ENCODE measurements around the gene ZNF679.

DNA sequence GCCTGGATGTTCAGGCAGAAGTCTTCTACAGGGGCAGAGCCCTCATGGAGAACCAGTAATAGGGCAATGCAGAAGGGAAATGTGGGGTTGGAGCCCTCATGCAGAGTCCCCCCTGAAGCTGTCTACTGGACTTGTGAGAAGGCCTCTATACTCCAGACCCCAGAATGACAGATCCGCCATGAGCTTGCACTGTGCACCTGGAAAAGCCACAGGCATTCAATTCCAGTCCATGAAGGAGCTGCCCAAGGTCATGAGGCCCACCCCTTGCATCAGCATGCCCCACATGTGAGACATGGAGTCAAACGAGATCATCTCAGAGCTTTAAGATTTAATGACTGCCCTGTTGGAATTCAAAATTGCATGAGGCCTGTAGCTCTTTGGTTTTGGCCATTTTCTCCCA, 4.9 kb upstream of the ZNF679 start:
- TF ChIP-seq, protein P1, sequence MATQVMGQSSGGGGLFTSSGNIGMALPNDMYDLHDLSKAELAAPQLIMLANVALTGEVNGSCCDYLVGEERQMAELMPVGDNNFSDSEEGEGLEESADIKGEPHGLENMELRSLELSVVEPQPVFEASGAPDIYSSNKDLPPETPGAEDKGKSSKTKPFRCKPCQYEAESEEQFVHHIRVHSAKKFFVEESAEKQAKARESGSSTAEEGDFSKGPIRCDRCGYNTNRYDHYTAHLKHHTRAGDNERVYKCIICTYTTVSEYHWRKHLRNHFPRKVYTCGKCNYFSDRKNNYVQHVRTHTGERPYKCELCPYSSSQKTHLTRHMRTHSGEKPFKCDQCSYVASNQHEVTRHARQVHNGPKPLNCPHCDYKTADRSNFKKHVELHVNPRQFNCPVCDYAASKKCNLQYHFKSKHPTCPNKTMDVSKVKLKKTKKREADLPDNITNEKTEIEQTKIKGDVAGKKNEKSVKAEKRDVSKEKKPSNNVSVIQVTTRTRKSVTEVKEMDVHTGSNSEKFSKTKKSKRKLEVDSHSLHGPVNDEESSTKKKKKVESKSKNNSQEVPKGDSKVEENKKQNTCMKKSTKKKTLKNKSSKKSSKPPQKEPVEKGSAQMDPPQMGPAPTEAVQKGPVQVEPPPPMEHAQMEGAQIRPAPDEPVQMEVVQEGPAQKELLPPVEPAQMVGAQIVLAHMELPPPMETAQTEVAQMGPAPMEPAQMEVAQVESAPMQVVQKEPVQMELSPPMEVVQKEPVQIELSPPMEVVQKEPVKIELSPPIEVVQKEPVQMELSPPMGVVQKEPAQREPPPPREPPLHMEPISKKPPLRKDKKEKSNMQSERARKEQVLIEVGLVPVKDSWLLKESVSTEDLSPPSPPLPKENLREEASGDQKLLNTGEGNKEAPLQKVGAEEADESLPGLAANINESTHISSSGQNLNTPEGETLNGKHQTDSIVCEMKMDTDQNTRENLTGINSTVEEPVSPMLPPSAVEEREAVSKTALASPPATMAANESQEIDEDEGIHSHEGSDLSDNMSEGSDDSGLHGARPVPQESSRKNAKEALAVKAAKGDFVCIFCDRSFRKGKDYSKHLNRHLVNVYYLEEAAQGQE (IDR thresholded peaks at IDR 0.05; ENCODE audit: insufficient replicate concordance, low read depth): no peak
- TF ChIP-seq, protein P2, sequence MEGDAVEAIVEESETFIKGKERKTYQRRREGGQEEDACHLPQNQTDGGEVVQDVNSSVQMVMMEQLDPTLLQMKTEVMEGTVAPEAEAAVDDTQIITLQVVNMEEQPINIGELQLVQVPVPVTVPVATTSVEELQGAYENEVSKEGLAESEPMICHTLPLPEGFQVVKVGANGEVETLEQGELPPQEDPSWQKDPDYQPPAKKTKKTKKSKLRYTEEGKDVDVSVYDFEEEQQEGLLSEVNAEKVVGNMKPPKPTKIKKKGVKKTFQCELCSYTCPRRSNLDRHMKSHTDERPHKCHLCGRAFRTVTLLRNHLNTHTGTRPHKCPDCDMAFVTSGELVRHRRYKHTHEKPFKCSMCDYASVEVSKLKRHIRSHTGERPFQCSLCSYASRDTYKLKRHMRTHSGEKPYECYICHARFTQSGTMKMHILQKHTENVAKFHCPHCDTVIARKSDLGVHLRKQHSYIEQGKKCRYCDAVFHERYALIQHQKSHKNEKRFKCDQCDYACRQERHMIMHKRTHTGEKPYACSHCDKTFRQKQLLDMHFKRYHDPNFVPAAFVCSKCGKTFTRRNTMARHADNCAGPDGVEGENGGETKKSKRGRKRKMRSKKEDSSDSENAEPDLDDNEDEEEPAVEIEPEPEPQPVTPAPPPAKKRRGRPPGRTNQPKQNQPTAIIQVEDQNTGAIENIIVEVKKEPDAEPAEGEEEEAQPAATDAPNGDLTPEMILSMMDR (IDR thresholded peaks at IDR 0.05; ENCODE audit: insufficient read depth, low read length): no peak
- TF ChIP-seq GABPA (IDR thresholded peaks at IDR 0.05; ENCODE audit: low read depth): no peak
- TF ChIP-seq POLR2AphosphoS5 (IDR thresholded peaks at IDR 0.05; ENCODE audit: low read depth): no peak
- TF ChIP-seq SPI1 (IDR thresholded peaks at IDR 0.05; ENCODE audit: borderline replicate concordance, low read depth): no peak
